SK-N-SH treated with all-trans-retinoic acid at 6 μM for 48 hours (cell line): ENCODE data around the gene LAMTOR1.

Experiments used
- ATAC-seq: fragments of 200-7000 bp; cut with Tn5 transposase; 3 replicates; pipeline ENCODE4 v1.9.1; 2020; ENCODE audit warnings: mild to moderate bottlenecking, moderate library complexity
- ARNTL ChIP-seq: fragments of 450-650 bp; formaldehyde crosslinking; IDR thresholded peaks from 2 replicates; pipeline ENCODE4 v1.5.0; 2020; ENCODE audit warnings: low read depth, mild to moderate bottlenecking, moderate library complexity, borderline replicate concordance
- BACH2 ChIP-seq: fragments of 250-450 bp; sonication (Bioruptor Pico); IDR thresholded peaks from 2 replicates; pipeline ENCODE4 v1.9.0; 2021; ENCODE audit warnings: mild to moderate bottlenecking, borderline replicate concordance
- CREB5 ChIP-seq: fragments of 250-450 bp; sonication (Bioruptor Pico); IDR thresholded peaks from 2 replicates; pipeline ENCODE4 v1.5.1; 2020; ENCODE audit warnings: low read depth, mild to moderate bottlenecking, moderate library complexity
- CSDC2 ChIP-seq: fragments of 250-450 bp; sonication (Bioruptor Pico); IDR thresholded peaks from 2 replicates; pipeline ENCODE4 v1.5.0; 2020; ENCODE audit warnings: mild to moderate bottlenecking, moderate library complexity
- CSRNP3 ChIP-seq: fragments of 250-450 bp; sonication (Bioruptor Pico); IDR thresholded peaks from 2 replicates; pipeline ENCODE4 v1.5.1; 2021; ENCODE audit warnings: mild to moderate bottlenecking, moderate library complexity
- ESRRG ChIP-seq: fragments of 250-450 bp; sonication (Bioruptor Pico); IDR thresholded peaks from 2 replicates; pipeline ENCODE4 v1.6.1; 2021; ENCODE audit warnings: mild to moderate bottlenecking
- GLIS3 ChIP-seq: fragments of 250-450 bp; sonication (Bioruptor Pico); IDR thresholded peaks from 2 replicates; pipeline ENCODE4 v1.5.0; 2020; ENCODE audit warnings: mild to moderate bottlenecking, moderate library complexity
- OSR1 ChIP-seq: fragments of 250-450 bp; sonication (Bioruptor Pico); IDR thresholded peaks from 2 replicates; pipeline ENCODE4 v1.8.0; 2022; ENCODE audit warnings: moderate library complexity, mild to moderate bottlenecking, inconsistent platforms
- PPARA ChIP-seq: fragments of 250-450 bp; sonication (Bioruptor Pico); IDR thresholded peaks from 2 replicates; pipeline ENCODE4 v1.5.0; 2020; ENCODE audit warnings: mild to moderate bottlenecking, borderline replicate concordance
- RARB ChIP-seq: fragments of 250-450 bp; sonication (Bioruptor Pico); IDR thresholded peaks from 2 replicates; pipeline ENCODE4 v1.8.0; 2021; ENCODE audit warnings: mild to moderate bottlenecking, moderate library complexity
- SNAI2 ChIP-seq: fragments of 250-450 bp; sonication (Bioruptor Pico); IDR thresholded peaks from 2 replicates; pipeline ENCODE4 v1.5.0; 2020; ENCODE audit warnings: mild to moderate bottlenecking, moderate library complexity
- TCF4 ChIP-seq: fragments of 250-450 bp; sonication (Bioruptor Pico); IDR thresholded peaks from 2 replicates; pipeline ENCODE4 v1.8.0; 2021; ENCODE audit warnings: mild to moderate bottlenecking, moderate library complexity, borderline replicate concordance
- TOX ChIP-seq: fragments of 250-450 bp; sonication (Bioruptor Pico); IDR thresholded peaks from 2 replicates; pipeline ENCODE4 v1.8.0; 2021; ENCODE audit warnings: mild to moderate bottlenecking, moderate library complexity, borderline replicate concordance
- ZC3H10 ChIP-seq: fragments of 250-450 bp; sonication (Bioruptor Pico); IDR thresholded peaks from 2 replicates; pipeline ENCODE4 v1.5.1; 2021; ENCODE audit warnings: mild to moderate bottlenecking, moderate library complexity
- ZFP3 ChIP-seq: fragments of 250-450 bp; sonication (Bioruptor Pico); IDR thresholded peaks from 2 replicates; pipeline ENCODE4 v1.5.0; 2020; ENCODE audit warnings: mild to moderate bottlenecking, moderate library complexity
- ZFP30 ChIP-seq: fragments of 450-650 bp; formaldehyde crosslinking; IDR thresholded peaks from 2 replicates; pipeline ENCODE4 v1.5.0; 2022; ENCODE audit warnings: mild to moderate bottlenecking, moderate library complexity
- ZNF565 ChIP-seq: fragments of 450-650 bp; formaldehyde crosslinking; conservative IDR thresholded peaks from 2 replicates; pipeline ENCODE4 v1.5.0; 2020; ENCODE audit warnings: low read depth, mild to moderate bottlenecking, moderate library complexity
- ZNF70 ChIP-seq: fragments of 450-650 bp; formaldehyde crosslinking; IDR thresholded peaks from 2 replicates; pipeline ENCODE4 v1.5.0; 2020; ENCODE audit warnings: mild to moderate bottlenecking, moderate library complexity
- ZNF8 ChIP-seq: fragments of 450-650 bp; formaldehyde crosslinking; IDR thresholded peaks from 2 replicates; pipeline ENCODE4 v1.5.0; 2020; ENCODE audit warnings: mild to moderate bottlenecking, moderate library complexity
- TF ChIP-seq, protein P1 (sequence below): fragments of 250-450 bp; sonication (Bioruptor Pico); IDR thresholded peaks from 2 replicates; pipeline ENCODE4 v1.5.0; 2020; ENCODE audit warnings: mild to moderate bottlenecking, moderate library complexity
- TF ChIP-seq, protein P2 (sequence below): fragments of 250-450 bp; sonication (Bioruptor Pico); IDR thresholded peaks from 2 replicates; pipeline ENCODE4 v1.8.0; 2021; ENCODE audit warnings: low read depth, mild to moderate bottlenecking, moderate library complexity, borderline replicate concordance
- TF ChIP-seq, protein P3 (sequence below): fragments of 250-450 bp; sonication (Bioruptor Pico); IDR thresholded peaks from 2 replicates; pipeline ENCODE4 v1.8.0; 2020; ENCODE audit warnings: mild to moderate bottlenecking, moderate library complexity, borderline replicate concordance

The LAMTOR1 gene

DNA sequence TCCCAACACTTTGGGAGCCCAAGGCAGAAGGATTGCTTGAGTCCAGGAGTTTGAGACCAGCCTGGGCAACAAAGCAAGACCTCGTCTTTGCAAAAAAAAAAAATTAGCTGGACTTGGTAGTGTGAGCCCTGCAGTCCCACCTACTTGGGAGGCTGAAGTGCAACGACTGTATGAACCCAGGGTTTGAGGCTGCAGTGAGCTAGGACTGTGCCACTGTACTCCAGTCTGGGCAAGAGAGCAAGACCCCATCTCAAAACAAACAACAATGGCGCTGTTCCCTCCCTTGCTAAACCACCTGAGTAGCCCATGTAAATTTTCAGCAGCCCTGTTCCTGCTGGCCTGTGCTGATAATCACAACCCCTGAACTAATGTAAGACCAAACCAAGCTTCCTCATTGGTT lies 3.1 kb downstream of the LAMTOR1 start:
- ATAC-seq = no peak
- TF ChIP-seq ZFP30 (CRISPR knock-in tag) = no peak
- TF ChIP-seq ZNF8 (CRISPR knock-in tag) = no peak
- TF ChIP-seq BACH2 (CRISPR knock-in tag) = no peak
- TF ChIP-seq ESRRG (CRISPR knock-in tag) = no peak
- no peak for TF ChIP-seq ZFP3 (CRISPR knock-in tag)
- TF ChIP-seq SNAI2 (CRISPR knock-in tag) = no peak
- no peak for TF ChIP-seq CSRNP3 (CRISPR knock-in tag)
- no peak for TF ChIP-seq CREB5 (CRISPR knock-in tag)
- no peak for TF ChIP-seq GLIS3
- TF ChIP-seq ARNTL = no peak
- TF ChIP-seq, protein P1, sequence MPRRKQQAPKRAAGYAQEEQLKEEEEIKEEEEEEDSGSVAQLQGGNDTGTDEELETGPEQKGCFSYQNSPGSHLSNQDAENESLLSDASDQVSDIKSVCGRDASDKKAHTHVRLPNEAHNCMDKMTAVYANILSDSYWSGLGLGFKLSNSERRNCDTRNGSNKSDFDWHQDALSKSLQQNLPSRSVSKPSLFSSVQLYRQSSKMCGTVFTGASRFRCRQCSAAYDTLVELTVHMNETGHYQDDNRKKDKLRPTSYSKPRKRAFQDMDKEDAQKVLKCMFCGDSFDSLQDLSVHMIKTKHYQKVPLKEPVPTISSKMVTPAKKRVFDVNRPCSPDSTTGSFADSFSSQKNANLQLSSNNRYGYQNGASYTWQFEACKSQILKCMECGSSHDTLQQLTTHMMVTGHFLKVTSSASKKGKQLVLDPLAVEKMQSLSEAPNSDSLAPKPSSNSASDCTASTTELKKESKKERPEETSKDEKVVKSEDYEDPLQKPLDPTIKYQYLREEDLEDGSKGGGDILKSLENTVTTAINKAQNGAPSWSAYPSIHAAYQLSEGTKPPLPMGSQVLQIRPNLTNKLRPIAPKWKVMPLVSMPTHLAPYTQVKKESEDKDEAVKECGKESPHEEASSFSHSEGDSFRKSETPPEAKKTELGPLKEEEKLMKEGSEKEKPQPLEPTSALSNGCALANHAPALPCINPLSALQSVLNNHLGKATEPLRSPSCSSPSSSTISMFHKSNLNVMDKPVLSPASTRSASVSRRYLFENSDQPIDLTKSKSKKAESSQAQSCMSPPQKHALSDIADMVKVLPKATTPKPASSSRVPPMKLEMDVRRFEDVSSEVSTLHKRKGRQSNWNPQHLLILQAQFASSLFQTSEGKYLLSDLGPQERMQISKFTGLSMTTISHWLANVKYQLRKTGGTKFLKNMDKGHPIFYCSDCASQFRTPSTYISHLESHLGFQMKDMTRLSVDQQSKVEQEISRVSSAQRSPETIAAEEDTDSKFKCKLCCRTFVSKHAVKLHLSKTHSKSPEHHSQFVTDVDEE = no peak
- TF ChIP-seq ZNF565 (CRISPR knock-in tag) = no peak
- no peak for TF ChIP-seq ZC3H10 (CRISPR knock-in tag)
- no peak for TF ChIP-seq RARB (CRISPR knock-in tag)
- TF ChIP-seq TOX = no peak
- TF ChIP-seq, protein P2, sequence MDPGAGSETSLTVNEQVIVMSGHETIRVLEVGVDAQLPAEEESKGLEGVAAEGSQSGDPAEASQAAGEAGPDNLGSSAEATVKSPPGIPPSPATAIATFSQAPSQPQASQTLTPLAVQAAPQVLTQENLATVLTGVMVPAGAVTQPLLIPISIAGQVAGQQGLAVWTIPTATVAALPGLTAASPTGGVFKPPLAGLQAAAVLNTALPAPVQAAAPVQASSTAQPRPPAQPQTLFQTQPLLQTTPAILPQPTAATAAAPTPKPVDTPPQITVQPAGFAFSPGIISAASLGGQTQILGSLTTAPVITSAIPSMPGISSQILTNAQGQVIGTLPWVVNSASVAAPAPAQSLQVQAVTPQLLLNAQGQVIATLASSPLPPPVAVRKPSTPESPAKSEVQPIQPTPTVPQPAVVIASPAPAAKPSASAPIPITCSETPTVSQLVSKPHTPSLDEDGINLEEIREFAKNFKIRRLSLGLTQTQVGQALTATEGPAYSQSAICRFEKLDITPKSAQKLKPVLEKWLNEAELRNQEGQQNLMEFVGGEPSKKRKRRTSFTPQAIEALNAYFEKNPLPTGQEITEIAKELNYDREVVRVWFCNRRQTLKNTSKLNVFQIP (CRISPR knock-in tag) = no peak
- TF ChIP-seq OSR1 (CRISPR knock-in tag) = no peak
- TF ChIP-seq ZNF70 (CRISPR knock-in tag) = no peak
- TF ChIP-seq PPARA (CRISPR knock-in tag) = no peak
- TF ChIP-seq, all 23 proteins: peak for 0

DNA sequence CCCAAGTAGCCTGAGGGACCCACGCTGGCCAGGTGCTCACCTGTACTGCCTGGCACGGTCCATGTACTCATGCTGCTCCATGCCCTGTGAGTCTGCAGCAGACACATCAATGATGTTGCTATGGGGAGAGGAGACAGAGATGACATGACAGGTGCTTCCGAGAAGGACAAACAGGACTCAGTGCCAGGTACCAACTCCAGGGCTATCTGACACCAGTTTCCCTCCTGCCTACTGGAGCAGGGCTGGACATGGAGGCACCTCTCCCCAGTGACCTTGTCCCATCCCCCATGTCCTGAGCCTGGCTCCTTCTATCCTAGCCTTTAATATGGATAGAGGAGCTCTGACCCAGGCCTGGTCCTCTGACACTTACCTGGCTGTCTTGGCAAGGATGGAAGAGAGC lies 4.4 kb downstream of the LAMTOR1 start:
- ATAC-seq = no peak
- TF ChIP-seq ZNF8 (CRISPR knock-in tag) = no peak
- TF ChIP-seq GLIS3 = no peak
- no peak for TF ChIP-seq ZNF70 (CRISPR knock-in tag)
- no peak for TF ChIP-seq OSR1 (CRISPR knock-in tag)
- no peak for TF ChIP-seq ZNF565 (CRISPR knock-in tag)
- TF ChIP-seq TCF4 (CRISPR knock-in tag) = no peak
- TF ChIP-seq RARB (CRISPR knock-in tag) = no peak
- no peak for TF ChIP-seq CSDC2 (CRISPR knock-in tag)
- TF ChIP-seq, protein P3, sequence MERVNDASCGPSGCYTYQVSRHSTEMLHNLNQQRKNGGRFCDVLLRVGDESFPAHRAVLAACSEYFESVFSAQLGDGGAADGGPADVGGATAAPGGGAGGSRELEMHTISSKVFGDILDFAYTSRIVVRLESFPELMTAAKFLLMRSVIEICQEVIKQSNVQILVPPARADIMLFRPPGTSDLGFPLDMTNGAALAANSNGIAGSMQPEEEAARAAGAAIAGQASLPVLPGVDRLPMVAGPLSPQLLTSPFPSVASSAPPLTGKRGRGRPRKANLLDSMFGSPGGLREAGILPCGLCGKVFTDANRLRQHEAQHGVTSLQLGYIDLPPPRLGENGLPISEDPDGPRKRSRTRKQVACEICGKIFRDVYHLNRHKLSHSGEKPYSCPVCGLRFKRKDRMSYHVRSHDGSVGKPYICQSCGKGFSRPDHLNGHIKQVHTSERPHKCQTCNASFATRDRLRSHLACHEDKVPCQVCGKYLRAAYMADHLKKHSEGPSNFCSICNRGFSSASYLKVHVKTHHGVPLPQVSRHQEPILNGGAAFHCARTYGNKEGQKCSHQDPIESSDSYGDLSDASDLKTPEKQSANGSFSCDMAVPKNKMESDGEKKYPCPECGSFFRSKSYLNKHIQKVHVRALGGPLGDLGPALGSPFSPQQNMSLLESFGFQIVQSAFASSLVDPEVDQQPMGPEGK (CRISPR knock-in tag) = no peak
- TF ChIP-seq, protein P1 = no peak
- no peak for TF ChIP-seq PPARA (CRISPR knock-in tag)
- TF ChIP-seq ZFP30 (CRISPR knock-in tag) = no peak
- TF ChIP-seq, protein P2 (CRISPR knock-in tag) = no peak
- TF ChIP-seq CREB5 (CRISPR knock-in tag) = no peak
- TF ChIP-seq ARNTL = no peak
- TF ChIP-seq CSRNP3 (CRISPR knock-in tag) = no peak
- no peak for TF ChIP-seq ESRRG (CRISPR knock-in tag)
- no peak for TF ChIP-seq TOX
